Effector CD8-positive, alpha-beta T cell (primary cell): ENCODE measurements around the gene PTCD3.

ENCODE experiments used
- DNase-seq: peaks from one replicate; lab custom pipeline; 2025; lab: John Stamatoyannopoulos, UW

PTCD3 gene

GRCh38 chr2:86082756-86083155 is 23.3 kb upstream of the PTCD3 start:
- DNase-seq: no peak

DNA sequence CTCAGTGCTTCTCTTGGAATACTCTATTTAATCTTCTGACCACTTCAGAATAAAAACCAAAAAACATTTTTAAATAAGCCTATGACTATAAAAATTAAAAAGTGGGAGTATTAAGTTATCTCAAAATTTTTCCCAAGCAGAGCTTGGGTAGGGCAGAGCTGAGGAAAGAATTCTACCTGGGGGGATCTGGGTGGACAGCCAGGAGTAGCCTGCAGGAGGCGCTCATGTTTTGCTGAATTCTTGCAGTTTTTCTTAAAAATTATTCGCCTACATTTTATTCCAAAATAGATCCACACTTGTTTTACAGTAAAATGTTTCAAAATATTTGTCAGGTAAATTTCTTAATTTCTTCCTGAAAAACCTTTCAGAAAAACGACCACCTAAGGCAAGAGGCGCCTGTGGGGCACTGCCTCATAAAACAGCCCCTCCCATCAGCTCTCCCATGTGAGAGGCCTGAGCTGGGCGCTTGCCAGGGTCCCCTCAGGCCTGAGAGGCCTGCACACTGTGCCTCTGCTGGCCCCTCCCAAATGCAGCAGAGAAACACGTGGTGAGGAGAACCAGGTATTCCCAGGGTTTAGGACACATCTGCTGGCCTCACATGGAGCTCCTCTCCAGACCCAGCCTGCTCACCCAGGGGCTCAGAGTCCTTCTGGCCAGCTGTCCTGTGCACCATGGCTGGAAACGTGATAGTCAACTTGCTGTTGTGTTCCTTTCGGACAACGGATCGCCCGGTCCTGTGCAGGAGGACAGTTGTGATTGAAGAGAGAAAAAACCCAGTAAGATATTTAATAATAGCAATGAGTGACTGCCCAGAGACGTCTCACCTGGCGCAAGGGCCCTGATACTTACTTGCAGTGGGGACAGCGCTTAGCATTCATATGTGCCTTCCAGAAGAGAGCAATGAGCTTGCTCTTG is 17.8 kb upstream of the PTCD3 start:
- DNase-seq: no peak

DNA sequence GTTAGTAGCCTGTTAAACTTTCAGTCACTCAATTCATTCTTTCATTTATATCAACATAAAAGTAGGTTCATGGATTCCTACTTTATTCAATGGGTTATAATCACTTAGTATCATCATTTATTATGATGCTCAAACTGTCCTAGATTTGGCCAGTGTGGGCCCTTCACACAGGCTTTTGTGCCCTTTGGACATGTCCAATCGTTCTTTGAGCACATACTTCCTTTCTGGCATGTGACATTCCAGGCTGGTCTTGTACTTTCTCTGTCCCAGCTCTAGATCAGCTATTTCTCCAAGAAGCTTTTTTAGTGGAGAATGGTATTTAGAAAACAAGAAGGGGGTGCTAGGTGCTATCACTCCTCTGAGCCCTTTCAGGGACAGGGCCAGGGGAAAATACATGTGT is 11.8 kb upstream of the PTCD3 start:
- no peak for DNase-seq

DNA sequence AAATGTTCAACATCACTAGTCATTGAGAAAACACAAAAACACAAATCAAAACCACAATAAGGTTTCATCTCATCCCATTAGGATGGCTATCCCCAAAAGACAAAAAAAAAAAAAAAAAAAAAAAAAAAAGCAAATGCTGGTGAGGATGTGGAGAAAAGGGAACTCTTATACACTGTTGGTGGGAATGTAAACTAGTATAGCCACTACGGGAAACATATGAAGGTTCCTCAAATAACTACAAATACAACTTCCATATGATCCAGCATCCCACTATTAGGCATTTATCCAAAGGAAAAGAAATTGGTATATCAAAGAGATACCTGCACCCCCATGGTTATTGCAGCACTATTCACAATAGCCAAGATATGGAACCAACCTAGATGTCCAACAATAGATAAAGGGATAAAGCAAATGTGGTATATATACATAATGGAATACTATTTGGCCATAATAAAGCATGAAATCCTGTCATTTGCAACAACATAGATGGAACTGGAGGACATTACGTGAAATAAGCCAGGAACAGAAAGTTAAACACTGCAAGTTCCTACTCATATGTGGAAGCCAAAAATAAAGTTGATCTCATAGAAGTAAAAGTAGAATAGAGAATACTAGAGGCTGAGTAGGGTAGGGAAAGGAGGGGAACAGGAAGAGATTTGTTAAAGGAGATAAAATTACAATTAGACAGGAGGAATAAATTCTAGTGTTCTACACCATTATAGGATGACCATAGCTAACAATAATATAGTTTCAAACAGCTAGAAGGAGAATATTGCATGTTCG is 8.7 kb upstream of the PTCD3 start:
- DNase-seq: no peak

DNA sequence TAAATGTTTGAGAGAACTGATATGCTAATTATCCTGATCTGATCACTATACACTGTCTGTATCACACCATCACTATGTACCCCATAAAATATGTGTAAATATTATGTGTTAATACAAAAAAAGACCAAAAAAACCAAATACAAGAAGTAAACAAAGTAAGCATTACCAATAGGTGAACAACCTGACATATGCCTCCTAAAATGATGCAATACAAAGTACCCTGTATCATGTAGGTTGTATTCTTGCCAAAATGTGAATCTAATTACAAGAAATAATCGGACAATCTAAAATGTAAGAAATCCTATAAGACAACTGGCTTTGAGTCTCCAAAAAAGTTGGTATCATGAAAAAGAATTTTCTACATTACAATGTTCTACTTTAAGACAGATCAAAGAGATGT is 8.1 kb upstream of the PTCD3 start:
- no peak for DNase-seq

- DNase-seq: no peak
Measured at GRCh38 chr2:86102157-86102556, 3.9 kb upstream of the PTCD3 start.

DNA sequence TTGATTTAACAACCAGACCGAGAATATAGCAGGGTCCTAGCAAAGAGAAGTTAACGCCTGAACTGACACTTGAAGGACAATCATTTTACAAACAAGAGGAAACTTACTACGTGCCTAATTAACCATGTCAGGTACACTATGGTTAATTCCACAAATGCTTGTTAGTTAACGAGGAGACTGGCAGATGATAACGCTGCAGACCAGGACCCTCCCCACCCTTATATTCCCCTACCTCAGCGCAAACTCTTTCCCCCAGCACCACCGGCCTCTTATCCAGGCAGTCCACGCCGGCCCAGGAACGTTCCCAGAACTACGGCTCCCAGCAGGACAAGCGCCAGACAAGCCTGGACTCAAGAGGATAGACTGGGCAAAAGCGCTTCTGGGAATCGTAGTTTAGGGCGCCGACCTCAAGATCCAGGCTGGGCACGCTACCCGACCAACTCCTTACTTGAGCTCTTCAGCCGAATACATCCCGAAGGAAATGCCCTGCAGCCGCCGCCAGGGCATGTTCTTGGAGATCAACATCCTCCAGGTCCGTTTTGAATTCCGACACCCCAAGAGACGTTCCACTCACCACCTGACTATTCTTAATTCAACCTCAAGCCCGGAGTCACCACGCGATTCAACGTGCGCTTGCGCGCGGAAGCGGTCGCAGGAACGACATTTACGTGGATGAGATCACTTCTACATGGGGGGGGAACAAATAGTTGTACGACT is 625 bp upstream of the PTCD3 start, which contains the start of gene POLR1A:
Gene POLR1A, minus strand, starts transcription at position 635 of the 717 bp plus-strand sequence. Its CDS starts 110 bp downstream, at position 525.
- DNase-seq: peak; percentile 71

GRCh38 chr2:86107031-86107430 is 996 bp downstream of the PTCD3 start:
- no peak for DNase-seq

GRCh38 chr2:86118130-86118529 is 12.1 kb downstream of the PTCD3 start:
- DNase-seq: no peak

GRCh38 chr2:86123328-86123925 is 17.4 kb downstream of the PTCD3 start:
- no peak for DNase-seq

DNA sequence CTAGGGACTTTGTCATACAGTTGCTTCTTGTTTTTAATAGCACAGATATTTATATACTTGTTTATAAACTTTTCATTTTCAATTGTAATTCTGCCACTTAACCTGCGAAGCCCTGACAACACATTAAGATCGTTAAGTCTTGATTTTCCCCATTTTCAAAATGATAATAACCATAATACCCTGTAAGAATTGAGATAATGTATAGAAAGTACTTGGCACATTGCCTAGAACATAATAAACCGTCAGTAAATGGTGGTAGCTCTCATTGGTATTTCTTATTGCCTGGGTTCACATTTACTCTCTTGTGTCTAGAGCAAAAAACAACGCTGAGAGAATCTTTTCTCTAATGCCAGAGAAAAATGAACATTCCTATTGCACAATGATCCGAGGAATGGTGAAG is 18.6 kb downstream of the PTCD3 start:
- no peak for DNase-seq

DNA sequence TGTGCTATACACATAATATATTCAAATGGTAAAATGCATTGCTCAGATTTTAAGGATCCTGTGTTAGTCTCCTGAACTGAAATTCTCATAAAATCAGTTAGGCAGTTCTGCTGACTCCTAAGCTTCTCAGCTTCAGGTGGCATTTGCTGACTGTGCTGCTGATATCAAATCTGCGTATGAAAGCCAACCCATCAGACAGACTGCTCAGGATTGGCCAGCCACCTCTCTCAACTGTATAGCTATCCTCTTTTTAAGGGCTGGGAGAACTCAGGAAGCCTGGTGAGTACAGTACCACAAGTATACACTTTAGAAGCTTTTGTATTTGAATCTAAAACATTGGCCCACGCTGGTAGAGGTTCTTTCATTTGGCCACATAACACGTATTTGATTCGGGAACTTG is 28.7 kb downstream of the PTCD3 start:
- DNase-seq: no peak

DNA sequence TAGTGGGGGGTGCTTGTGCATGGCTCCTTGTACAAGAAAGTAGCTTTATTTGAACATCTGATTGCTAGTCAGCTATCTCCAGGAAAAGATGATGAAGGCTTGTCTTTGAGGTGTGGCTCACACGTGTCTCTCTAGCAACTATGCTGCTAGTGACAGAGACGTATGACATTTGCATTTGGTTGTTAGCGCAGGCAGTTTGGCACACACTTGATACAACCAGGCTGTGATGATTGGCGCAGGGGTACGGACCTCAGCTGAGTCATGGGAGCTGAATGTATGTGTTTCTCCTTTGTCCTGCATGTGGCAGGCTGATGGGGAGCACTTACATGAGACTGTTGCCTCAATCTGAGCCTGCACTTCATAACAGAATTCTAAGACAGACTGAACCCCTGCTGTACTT is 29.6 kb downstream of the PTCD3 start:
- no peak for DNase-seq

- no peak for DNase-seq
Measured at GRCh38 chr2:86136141-86136540, 30.1 kb downstream of the PTCD3 start.

- DNase-seq: no peak
Measured at GRCh38 chr2:86138736-86139625, 32.9 kb downstream of the PTCD3 start.

GRCh38 chr2:86139981-86140380 is 33.9 kb downstream of the PTCD3 start:
- DNase-seq: no peak

DNA sequence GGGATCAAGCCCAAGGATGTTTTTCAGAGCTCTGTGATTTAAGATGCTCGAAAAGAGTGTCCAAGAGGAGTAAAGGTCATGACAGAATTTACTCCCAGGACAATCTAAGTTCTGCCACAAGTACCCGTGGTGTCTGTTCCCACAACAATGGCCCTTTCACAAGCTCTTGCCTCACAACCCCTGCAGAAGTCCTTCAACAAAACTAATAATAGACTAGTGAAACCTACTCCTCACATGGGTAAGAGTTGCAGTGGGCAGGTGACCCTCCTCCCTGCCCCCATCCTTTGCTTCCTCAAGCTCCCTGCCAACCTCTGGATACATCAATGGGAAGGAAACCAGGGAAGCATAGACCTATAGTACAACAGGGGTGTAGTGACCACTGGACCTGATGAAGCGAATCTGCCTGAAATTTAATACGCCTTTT is 34.9 kb downstream of the PTCD3 start:
- no peak for DNase-seq

DNA sequence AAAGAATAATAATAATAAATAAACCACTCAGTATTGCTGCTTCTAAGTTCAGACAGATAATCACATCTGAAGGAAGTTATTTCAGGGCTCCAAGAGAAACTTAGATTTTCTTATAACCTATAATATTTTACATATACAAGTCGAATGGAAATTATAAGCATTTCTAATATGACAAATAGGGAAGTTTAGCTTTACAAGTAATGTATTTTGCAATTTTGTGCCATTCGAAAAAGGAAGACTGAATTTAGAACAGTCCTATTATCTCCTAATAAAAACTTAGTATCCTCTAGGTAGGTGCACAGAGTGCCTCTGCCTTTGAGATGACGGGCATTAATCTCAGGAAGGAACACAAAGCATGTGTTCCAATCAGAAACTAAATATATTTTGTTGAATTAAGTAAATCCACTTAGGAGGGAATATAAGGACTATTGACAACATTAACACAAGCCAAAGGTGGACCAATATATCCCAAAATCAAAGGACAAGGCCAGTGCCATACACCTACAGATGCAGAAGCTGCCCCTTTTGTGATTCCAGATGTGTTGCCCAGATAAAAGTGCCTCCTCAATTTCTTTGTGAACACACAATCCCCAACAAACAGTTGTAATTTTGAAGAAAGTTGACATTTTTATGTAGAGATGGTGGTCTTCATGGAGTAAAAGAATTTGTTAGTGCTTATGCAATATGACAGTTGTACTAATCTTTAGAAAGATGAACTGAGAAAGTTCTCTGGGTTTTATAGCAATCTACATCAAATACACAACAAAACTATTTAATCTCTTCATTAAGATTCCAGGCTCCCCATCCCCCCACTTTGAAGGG is 36.6 kb downstream of the PTCD3 start:
- DNase-seq: no peak

DNA sequence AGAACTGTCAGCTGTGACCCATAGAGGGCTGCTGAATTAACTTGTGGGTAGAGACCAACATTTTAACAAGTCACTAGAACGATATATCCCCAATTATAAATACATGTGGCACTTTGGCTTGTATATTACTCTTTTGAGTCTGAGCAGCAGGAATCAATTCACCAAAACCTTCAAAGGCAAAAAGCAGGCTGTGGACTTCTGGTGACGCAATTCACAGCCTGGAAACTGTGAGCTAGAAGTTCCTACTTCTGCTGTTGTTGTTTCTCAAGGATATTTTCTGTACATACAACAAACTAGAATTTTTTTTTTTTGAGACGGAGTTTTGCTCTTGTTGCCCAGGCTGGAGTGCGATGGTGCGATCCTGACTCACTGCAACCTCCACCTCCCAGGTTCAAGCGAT is 37.3 kb downstream of the PTCD3 start:
- DNase-seq: no peak
